DMS114 treated with DMSO at 0.1 percent for 48 hours (cell line): ENCODE measurements around the gene SSU72.
"Not testable (repeated sequence)": the region's sequence is repeated elsewhere in the genome, so short reads cannot be mapped to it uniquely, and the experiment has no call there.

Experiments
- DNase-seq: peaks from one replicate; lab custom pipeline; 2025; ENCODE audit not compliant: unreplicated experiment; lab: John Stamatoyannopoulos, UW

SSU72 gene

GRCh38 chr1:1543706-1544099 is 31.0 kb downstream of the SSU72 start:
- DNase-seq, result no peak

DNA sequence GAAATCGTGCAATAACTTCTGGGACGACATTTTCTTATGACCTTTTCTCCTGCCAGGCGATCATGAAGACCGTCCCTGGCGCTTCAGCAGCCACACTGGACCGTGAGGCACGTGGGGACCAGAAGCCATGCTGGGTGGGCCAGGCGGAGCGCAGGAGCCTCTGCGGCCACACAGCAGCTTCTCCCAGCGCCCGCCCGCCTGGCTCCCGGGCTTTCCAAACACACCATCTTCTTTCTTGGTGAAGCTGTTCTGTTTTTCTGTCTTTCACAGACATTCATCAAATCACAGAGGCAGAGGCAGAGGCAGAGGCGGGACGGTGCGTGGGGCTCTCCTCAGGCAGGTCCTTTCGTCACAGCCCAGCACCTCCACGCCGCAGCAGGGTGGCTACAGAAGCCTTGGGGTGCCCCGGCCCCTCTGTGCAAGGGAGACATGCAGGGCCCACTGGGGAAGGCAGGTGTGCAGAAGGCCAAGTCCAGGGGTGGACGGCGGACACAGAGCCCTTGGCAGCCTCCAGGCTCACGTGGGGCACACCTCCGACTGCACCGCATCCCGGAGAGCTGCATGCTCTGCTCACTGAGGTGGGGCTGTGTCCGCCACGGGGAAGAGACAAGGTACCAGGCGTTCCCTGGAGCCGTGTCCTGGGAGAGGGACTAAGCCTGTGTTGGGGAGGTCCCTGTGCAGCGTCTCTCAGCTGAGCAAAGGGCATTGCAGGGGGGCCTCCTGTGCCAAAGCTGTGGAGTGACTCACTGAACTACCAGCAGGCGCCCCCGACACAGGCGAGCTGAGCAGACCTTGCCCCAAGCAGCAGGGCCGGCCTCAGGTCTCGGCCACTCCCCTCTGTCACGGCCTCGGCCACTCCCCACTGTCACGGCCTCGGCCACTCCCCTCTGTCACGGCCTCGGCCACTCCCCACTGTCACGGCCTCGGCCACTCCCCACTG is 31.6 kb downstream of the SSU72 start:
- DNase-seq, result no peak

DNA sequence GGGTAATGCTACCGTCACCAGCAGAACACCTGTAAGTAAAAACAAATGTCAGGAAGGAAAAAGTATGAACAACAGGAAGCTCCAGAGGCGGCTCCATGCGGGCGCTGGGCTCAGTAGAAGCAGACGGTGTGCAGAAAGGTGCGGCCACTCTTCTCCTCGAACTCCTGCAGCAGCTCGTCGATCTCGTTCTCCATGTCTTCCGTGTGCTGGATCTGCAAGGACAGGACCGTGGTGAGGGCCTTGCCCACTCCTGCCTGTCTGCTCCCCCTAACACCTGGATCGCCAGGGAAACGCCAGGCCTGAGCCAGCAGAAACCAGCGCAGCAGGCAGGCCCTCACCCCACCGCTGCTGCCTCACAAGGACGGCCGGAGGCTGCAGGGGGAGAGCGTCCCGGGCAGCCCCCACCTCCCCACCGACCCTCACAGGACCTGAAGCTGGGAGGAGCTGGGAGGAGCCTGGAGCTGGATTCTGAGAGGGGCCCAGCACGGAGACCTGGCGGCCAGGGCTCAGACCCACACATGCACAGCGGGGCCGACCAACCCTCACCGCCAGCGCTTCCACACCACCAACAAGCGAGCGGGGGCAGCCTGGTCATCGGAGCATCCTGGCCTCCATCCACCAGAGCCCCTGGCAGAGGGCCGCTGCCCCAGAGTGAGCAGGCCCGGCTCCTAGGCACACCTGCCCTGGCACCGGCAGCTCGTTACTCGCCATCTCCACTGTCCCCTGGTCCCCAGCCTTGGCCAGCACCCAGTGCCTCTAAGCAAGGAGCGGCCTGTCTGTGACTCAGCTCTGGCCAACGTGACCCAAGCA is 32.5 kb downstream of the SSU72 start:
- no peak for DNase-seq

GRCh38 chr1:1540818-1541628 is 33.6 kb downstream of the SSU72 start:
- DNase-seq, result no peak

DNA sequence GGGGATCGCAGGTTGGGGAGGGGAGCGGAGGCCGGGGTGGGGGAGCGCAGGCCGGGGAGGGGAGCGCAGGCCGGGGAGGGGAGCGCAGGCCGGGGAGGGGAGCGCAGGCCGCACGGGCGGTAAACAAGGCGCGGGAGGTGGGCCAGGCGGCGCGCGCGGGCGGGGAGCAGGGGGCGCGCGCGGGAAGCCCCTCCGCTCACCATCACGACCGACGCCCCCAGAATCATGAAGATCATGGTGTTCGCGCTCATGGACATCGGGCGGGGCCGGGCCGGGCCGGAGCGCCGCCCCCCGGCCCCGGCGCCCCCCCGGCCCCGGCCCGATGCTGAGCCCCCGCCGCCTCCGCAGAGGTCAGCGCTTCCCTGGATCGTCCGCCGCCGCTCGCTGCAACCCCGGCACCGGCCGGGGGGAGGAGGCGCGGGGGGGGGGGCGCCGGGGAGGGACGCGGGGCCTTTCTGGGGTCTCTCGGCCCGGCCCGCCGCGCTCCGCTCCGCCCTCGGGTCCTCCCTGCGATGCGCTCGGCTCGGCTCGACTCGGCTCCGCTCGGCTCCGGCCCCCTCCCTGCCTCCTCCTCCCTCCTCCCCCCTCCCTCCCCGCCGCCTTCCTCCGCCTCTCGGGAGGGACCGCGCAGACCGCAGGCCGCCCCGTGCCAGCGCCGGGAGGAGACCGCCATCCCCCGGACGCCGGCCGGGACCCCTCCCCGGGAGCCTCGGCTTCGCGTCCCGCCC is 34.4 kb downstream of the SSU72 start, which contains the start of gene TMEM240:
Gene TMEM240, minus strand, starts transcription at position 535 of the 728 bp plus-strand sequence. Its CDS starts 278 bp downstream, at position 257.
- DNase-seq, result peak; percentile 40

GRCh38 chr1:1539310-1540089 is 35.2 kb downstream of the SSU72 start:
- no peak for DNase-seq

DNA sequence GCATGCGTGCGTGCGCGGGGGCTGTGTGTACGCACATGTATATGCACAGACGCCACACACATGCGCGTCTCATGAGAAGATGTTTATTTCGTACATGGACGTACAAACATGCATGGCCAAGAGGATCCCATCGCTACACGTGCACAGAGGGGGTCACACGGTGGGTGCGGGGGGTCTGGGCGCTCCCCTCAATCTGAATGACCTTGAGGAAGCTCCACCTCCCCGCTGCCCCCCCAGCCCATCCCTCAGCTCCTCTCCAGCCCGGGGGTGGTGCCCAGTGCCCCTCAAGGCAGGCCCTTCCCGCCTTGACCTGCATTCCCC is 35.7 kb downstream of the SSU72 start:
- no peak for DNase-seq

GRCh38 chr1:1538334-1538733 is 36.3 kb downstream of the SSU72 start:
- no peak for DNase-seq

- no peak for DNase-seq
Observed at GRCh38 chr1:1537626-1538250, 36.9 kb downstream of the SSU72 start.

DNA sequence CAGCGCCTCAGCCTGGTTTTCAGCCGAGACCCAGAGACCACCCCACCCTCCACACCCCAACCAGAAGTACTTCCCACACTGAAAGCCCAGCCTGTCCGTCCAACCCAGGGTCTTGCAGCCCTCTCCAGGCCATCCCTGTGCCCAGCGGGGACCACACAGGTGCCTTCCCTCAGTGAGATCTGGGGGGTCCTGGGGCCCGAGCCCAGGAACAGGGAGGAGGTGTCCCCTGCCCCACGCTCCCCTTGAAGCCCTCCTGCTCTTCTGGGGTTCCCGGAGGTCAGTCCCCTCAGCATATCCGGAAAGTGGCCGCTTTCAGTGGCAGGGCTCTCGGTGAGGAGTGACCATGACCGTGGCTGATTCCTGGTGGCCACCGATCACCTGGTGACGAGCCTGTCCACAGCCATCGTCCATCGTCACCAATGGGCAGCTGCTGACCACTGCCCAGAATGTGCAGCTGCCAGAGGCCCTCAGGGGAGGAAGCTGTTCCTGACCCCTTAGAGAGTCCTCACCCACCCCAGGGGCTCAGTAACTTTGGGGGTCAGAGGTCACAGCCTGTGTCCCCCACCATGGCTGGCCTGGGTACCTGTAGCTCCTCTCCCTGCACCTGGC is 37.6 kb downstream of the SSU72 start:
- no peak for DNase-seq

DNA sequence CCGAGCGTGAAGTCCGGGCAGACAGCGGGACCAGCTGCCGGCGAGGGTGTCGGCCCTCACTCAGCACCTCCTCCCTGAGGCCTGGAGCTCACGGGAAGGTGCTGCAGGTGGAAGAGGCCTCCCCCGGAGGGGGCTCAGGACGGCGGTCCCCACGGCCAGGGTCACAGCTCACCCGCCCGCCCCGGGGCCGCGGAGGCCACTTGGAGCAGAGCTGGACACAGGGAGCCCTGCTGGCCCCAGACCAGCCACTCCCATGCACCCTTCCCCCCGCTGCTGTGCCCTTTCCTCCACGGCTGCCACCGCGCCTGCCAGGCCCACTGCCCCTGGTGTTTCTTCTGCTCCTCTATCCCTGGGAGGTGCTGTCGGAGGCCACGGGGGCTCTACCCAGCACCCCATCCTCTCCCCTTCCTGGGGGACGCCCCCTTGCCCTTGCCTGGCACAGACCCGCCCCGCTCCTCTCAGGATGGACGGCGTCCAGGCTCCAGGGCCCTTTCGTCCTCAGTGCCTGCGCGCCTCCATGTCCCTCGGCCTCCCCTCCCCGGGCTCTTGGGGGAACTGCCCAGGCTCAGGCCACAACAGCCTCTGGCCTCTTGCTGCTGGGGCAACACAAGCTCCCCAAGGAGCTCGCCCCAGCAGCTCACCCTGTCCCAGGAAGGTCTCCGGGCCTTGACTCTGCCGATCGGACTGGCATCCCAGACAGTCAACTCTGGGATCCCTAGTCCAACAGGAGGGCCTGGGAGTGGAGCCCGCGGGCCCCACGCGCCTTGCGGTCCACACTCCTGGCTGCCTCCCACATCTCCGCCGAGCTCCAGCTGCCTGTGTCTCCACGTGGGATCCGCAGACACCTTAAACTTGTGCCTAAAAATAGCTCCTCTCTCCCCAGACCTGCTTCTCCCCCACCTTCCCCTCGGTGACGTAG is 38.4 kb downstream of the SSU72 start:
- DNase-seq, result no peak

- no peak for DNase-seq
Observed at GRCh38 chr1:1535201-1536018, 39.3 kb downstream of the SSU72 start.

- no peak for DNase-seq
Observed at GRCh38 chr1:1534401-1535154, 40.1 kb downstream of the SSU72 start.

DNA sequence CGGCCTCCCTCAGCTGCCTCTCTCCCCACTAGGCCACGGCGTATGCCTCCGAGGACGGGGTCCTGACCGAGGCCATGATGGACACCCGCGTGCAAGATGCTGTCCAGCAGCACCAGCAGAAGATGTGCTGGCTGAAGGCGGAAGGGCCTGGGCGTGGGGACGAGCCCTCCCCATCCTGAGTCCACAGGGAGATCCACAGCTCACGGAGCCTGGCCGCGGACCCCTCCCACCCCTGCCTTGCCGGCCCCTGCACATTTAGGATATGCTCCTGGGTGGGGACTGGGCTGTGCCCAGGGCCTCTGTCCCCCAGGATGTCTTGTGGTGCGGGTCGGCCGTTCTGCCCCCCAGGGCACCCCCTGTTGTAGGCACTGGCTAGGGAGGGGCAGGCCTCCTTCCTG is 40.8 kb downstream of the SSU72 start:
- DNase-seq, result not testable (repeated sequence)

DNA sequence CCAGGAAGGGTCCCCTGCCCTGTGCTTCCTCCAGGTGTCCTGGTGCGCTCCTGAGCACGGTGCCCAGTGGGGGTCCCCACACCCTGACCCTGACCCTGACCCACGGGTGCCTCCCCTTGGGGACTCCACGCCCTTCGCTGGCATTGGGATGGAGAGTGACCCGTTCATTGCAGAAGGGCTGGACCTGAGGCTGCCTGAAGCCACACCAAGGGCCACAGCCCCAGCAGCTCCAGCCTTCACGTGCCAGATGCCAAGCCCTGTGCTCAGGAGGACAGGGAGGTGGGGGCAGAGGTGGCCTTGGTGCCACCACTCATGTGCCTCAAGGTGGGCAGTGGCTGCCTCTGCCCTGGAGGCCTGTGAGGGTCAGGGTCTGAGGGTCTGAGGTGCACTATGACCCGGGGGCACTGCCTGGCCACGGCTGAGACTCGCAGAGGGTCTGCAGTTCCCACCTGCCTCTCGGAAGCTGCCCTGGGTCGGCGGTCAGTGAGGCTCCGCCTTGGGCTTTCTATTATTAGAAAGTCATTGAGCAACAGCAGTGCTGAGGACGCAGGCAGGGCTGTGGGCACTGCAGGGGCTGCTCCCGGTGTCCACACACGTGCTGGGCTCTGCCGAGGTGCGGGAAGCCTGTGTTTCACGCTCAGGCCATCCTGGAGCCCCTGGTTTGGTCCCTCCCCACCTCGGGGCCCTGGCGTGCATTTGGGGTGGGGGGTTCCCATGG is 41.3 kb downstream of the SSU72 start:
- DNase-seq, result not testable (repeated sequence)

DNA sequence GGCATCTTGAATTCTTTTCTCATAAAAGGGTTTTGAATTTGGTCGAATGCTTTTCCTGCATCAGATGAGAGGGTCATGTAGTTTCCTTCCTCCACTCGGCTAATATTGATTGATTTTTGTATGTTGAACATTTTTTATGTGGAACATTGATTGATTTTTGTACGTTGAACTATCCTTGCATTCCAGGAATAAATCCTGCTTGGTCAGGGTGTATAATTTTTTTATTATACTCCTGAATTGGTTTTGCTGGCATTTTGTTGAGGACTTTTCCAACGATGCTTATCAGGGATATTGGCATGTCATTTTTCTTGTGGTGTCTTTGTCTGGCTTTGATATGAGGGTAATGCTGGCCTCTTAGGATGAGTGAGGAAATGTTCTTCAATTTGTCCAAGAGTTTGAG is 42.7 kb downstream of the SSU72 start:
- DNase-seq, result no peak
